ENCODE measurements around the gene ZSCAN31. TPM values are rescaled to one million over a fixed set of nuclear protein-coding genes. Genes with fewer than 3 reads are reported as not detected.
A peak's percentile ranks its signal among the peaks of the same experiment; 100 is the strongest.

ZSCAN31 gene
- total RNA-seq, 1 experiment from 2014 or later: 4.2 TPM

DNA sequence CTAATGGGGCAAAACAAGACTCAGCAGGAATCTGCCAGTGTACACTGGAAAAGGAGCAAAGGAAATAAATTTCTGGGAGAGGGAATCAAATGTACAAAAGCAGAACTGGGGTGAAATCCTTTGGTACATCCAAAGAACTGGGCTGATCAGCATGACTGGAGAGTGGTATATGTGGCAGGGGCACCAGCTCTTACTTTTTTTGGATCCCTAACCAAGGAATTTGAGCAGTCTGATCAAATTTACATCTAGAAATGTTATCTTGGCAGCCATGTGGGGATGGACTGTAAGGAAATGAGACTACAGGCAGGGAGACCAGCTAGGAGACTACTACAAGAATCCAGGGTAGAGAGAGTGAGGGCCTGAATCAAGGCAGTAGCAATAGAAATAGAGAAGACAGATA lies 1.2 kb upstream of the ZSCAN31 start:
- Histone ChIP-seq H3K4me2 (ENCODE audit: low read depth, low read length, poor library complexity, severe bottlenecking) (peak overlapping the region; percentile 79), H3K27ac (ENCODE audit: low read length) (no peak overlapping the region)

DNA sequence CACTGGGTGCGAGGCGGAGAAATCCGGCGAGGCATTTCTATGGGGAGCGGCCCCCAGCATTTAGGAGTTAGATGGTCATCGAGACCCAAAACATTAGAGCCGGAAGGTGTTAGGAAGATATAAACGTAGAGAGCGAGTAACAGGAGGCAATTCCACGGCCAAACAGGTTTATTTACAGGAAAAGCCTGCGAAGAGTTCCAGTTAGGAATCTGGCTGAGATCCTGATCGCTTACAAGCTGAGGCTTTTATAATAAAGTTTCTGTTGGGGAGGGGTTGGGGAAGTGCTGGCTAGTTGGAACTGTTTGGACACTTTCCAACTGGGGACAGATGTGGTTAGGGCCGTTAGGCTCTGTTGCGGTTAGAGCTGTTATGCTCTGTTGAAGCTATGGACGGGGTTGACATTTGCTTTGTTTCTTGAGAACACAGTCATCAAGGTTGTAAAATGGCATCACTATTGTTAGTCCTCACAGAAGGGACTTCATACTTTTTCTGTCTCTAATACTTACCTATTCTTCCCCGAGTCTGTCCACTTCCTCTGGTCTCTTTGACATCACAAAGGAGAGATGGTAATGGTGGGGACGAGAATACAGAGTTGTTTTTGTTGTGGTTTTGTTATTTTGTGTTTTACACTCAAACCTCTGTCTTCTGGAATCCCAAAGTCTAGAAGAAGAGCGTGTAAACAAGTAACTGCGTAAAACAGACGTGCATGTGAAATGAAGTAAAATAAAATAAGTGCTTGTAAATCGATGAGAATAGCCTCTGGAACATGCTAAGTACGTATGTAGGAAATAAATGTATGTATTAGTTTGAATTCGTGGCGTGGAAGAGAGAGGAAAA lies 554 bp upstream of the ZSCAN31 start:
- no peaks in the 10 kb centered on the region for H3K9me3 ChIP-seq (ENCODE audit: low read length)
- H3K4me1 ChIP-seq (ENCODE audit: low read length): peaks cover 21% of the 10 kb centered on the region
- no peaks in the 10 kb centered on the region for H3K79me2 ChIP-seq (ENCODE audit: low read length)
- peak overlapping the region; percentile 79 for H3K4me2 ChIP-seq (ENCODE audit: low read depth, low read length, poor library complexity, severe bottlenecking)
- H3K9ac ChIP-seq (ENCODE audit: low read length): peak overlapping the region; percentile 71
- no peaks in the 10 kb centered on the region for H3K9me2 ChIP-seq (replicated peaks; ENCODE audit: insufficient read depth, low read length)
- H4K20me1 ChIP-seq (ENCODE audit: insufficient read depth, low read depth, low read length): no peaks in the 10 kb centered on the region
- H3K27me3 ChIP-seq (ENCODE audit: low read length): no peaks in the 10 kb centered on the region
- peak overlapping the region; percentile 69 for H3K4me3 ChIP-seq (ENCODE audit: low read length)
- H3K36me3 ChIP-seq (ENCODE audit: insufficient read depth, low read length): no peaks in the 10 kb centered on the region
- no peak overlapping the region for H3K27ac ChIP-seq (ENCODE audit: low read length)
- DNase-seq: peak; percentile 48
- peak overlapping the region; percentile 97 for H2AFZ ChIP-seq (ENCODE audit: low read length)

More for the DNA sequence above, 1.2 kb upstream of the ZSCAN31 start:
- Histone ChIP-seq H3K9me2 (replicated peaks; ENCODE audit: insufficient read depth, low read length) (no peaks in the 10 kb centered on the region), H3K9ac (ENCODE audit: low read length) (no peak overlapping the region), H3K4me1 (ENCODE audit: low read length) (peaks cover 21% of the 10 kb centered on the region), H3K36me3 (ENCODE audit: insufficient read depth, low read length) (no peaks in the 10 kb centered on the region), H3K9me3 (ENCODE audit: low read length) (no peaks in the 10 kb centered on the region), H3K27me3 (ENCODE audit: low read length) (no peaks in the 10 kb centered on the region), H3K4me3 (ENCODE audit: low read length) (peak overlapping the region; percentile 69; the same call in 1 of the 2 replicates), H3K79me2 (ENCODE audit: low read length) (no peaks in the 10 kb centered on the region), H4K20me1 (ENCODE audit: insufficient read depth, low read depth, low read length) (no peaks in the 10 kb centered on the region), H2AFZ (ENCODE audit: low read length) (no peak overlapping the region)
- no peak for DNase-seq

DNA sequence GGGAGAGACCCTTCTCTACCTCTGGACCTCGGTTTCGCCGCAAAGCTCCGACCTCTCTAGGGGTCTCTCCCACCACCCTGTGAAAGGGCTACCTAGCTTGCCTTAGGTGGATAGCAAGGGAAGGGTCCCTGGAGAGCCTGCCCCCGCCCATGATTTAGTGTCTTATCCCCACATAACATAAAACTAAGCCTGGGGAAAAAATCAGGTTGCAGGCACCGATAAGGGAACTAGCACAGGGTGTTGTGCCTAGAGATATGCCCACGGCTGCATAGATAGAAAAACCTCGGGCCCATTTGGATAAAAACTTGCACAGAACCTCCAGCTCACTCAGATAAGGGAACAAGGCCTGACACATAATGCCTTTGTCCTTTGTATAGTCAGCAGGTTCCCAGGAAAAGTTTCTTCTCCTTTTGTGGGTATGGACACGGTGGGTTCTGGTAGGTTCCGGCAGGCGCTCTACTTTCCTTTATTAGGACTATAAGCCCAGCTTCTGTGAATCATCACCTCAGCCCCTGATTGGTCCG lies 846 bp downstream of the ZSCAN31 start:
- Histone ChIP-seq H3K9ac (ENCODE audit: low read length) (peak overlapping the region; percentile 71), H3K9me2 (replicated peaks; ENCODE audit: insufficient read depth, low read length) (no peaks in the 10 kb centered on the region), H3K27me3 (ENCODE audit: low read length) (no peaks in the 10 kb centered on the region), H3K9me3 (ENCODE audit: low read length) (no peaks in the 10 kb centered on the region), H3K4me1 (ENCODE audit: low read length) (peaks cover 21% of the 10 kb centered on the region), H3K36me3 (ENCODE audit: insufficient read depth, low read length) (no peaks in the 10 kb centered on the region), H3K79me2 (ENCODE audit: low read length) (no peaks in the 10 kb centered on the region), H3K4me3 (ENCODE audit: low read length) (peak overlapping the region; percentile 69; the same call in 1 of the 2 replicates), H4K20me1 (ENCODE audit: insufficient read depth, low read depth, low read length) (no peaks in the 10 kb centered on the region), H3K4me2 (ENCODE audit: low read depth, low read length, poor library complexity, severe bottlenecking) (peak overlapping the region; percentile 79), H3K27ac (ENCODE audit: low read length) (no peak overlapping the region), H2AFZ (ENCODE audit: low read length) (peak overlapping the region; percentile 97; the same call in 1 of the 2 replicates)
- DNase-seq: no peak

DNA sequence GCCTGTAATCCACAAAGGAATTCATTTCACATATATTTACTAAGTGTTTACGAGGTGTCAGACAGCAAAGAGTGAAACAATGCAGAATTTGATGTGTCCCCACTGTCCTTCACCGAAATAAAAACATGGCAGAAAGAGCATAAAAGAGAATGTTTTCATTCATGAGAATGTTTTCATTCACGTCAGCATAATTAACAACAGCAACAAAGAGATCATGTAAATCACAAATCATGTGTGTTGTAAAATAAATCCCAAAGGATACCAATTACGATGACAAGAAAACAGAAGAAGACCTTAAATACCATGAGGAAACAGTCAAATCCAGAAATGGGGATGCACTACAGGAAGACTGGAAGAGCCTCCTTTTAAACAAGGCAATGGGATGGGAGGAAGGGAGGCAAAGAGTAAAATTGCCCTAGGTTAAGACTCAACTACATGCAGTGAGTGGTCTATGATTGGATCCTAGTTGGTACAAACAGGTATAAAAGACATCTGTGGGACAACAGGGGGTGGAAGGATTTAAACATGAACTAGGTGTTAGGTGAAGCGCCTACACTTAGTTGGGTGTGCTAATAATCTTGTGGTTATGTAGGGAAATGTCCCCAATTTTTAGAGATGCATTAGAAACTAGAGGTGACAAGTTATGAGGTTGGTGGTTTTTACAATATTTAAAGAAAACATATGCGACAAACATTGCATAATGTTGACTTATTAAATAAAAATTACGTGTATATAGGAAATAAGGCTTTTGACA lies 1.5 kb downstream of the ZSCAN31 start:
- no peaks in the 10 kb centered on the region for H3K79me2 ChIP-seq (ENCODE audit: low read length)
- H4K20me1 ChIP-seq (ENCODE audit: insufficient read depth, low read depth, low read length): no peaks in the 10 kb centered on the region
- no peak for DNase-seq
- 0 out of 2 replicates have a peak, but pooled peaks cover under 1% of the 10 kb centered on the region for H3K9me3 ChIP-seq (ENCODE audit: low read length)
- H3K27me3 ChIP-seq (ENCODE audit: low read length): no peaks in the 10 kb centered on the region
- H3K4me1 ChIP-seq (ENCODE audit: low read length): peaks cover 21% of the 10 kb centered on the region
- no peak overlapping the region for H3K27ac ChIP-seq (ENCODE audit: low read length)
- H3K9me2 ChIP-seq (replicated peaks; ENCODE audit: insufficient read depth, low read length): no peaks in the 10 kb centered on the region
- H2AFZ ChIP-seq (ENCODE audit: low read length): no peak overlapping the region
- no peak overlapping the region for H3K9ac ChIP-seq (ENCODE audit: low read length)
- H3K4me3 ChIP-seq (ENCODE audit: low read length): no peak overlapping the region
- H3K4me2 ChIP-seq (ENCODE audit: low read depth, low read length, poor library complexity, severe bottlenecking): peak overlapping the region; percentile 79
- H3K36me3 ChIP-seq (ENCODE audit: insufficient read depth, low read length): no peaks in the 10 kb centered on the region

DNA sequence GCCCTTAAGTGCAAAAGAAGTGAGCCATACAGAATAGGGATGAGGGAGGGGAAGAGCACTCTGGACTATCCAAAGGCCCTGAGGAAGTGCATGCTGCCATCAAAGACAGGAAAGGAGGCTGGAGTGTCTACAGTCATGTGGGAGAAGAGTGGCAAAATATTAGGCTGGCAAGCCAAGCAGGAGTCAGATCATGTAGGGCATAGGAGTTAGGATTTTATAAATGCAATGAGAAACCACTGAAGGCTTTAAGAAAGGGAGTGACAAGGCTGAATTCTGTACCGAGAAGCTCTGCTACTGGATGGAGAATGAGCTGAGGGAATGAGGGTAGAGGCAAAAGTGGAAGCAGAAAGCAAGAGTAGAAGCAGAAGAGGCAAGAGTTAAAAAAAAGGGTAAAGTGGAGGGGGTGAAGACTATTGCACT lies 2.3 kb downstream of the ZSCAN31 start:
- no peaks in the 10 kb centered on the region for H4K20me1 ChIP-seq (ENCODE audit: insufficient read depth, low read depth, low read length)
- H3K4me1 ChIP-seq (ENCODE audit: low read length): peaks cover 21% of the 10 kb centered on the region
- H3K27me3 ChIP-seq (ENCODE audit: low read length): no peaks in the 10 kb centered on the region
- H3K4me2 ChIP-seq (ENCODE audit: low read depth, low read length, poor library complexity, severe bottlenecking): no peak overlapping the region
- H2AFZ ChIP-seq (ENCODE audit: low read length): no peak overlapping the region
- H3K9ac ChIP-seq (ENCODE audit: low read length): no peak overlapping the region
- H3K4me3 ChIP-seq (ENCODE audit: low read length): no peak overlapping the region
- H3K79me2 ChIP-seq (ENCODE audit: low read length): no peaks in the 10 kb centered on the region
- H3K36me3 ChIP-seq (ENCODE audit: insufficient read depth, low read length): no peaks in the 10 kb centered on the region
- no peak overlapping the region for H3K27ac ChIP-seq (ENCODE audit: low read length)
- DNase-seq: no peak
- H3K9me2 ChIP-seq (replicated peaks; ENCODE audit: insufficient read depth, low read length): no peaks in the 10 kb centered on the region
- peaks cover 7% of the 10 kb centered on the region; the same call in 1 of the 2 replicates for H3K9me3 ChIP-seq (ENCODE audit: low read length)

DNA sequence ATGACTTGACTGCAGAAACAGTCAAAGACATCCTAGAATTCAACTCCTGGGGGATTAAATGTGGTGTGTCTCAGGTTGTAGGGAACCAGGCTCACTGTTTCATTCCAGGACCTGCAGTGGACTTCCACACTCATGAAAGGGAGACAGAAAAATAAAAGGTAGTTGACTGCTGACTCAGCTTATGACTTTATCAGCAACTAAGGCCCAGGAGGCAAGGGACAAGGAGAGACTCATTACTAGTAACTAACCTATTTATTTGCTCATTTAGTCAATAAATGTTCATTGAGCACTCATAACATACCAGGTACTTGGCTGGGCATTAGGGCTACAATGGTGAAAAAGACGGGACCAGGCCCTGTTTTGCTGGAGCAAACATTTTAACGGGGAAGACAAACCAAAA lies 2.9 kb downstream of the ZSCAN31 start:
- H2AFZ ChIP-seq (ENCODE audit: low read length): no peak overlapping the region

DNA sequence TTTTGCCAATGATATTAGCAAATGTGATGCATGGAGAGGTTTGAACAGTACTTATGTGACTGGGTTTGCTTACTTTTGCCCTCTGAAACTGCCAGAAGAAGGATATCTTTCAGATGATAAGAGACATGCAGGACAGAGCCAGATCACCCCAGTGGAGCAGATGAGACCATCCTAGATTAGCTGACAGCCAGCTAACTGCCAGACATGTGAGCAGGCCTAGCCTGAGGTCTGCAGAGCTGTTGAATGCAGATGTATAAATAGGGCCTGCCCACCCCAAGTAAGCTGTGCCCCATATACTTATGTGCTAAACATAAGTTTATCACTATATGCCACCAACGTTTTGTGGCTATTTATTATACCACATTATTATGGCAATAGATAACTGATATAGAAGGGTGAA lies 5.9 kb downstream of the ZSCAN31 start:
- Histone ChIP-seq H3K4me2 (ENCODE audit: low read depth, low read length, poor library complexity, severe bottlenecking) (no peak overlapping the region), H3K27me3 (ENCODE audit: low read length) (no peaks in the 10 kb centered on the region), H3K79me2 (ENCODE audit: low read length) (no peaks in the 10 kb centered on the region), H4K20me1 (ENCODE audit: insufficient read depth, low read depth, low read length) (no peaks in the 10 kb centered on the region), H3K9ac (ENCODE audit: low read length) (no peak overlapping the region), H3K27ac (ENCODE audit: low read length) (no peak overlapping the region), H3K4me3 (ENCODE audit: low read length) (no peak overlapping the region), H3K9me2 (replicated peaks; ENCODE audit: insufficient read depth, low read length) (no peaks in the 10 kb centered on the region), H3K36me3 (ENCODE audit: insufficient read depth, low read length) (no peaks in the 10 kb centered on the region; the same call in 1 of the 2 replicates), H3K9me3 (ENCODE audit: low read length) (peaks cover 26% of the 10 kb centered on the region), H2AFZ (ENCODE audit: low read length) (no peak overlapping the region), H3K4me1 (ENCODE audit: low read length) (peaks cover 2% of the 10 kb centered on the region; the same call in 1 of the 2 replicates)
- no peak for DNase-seq

More for the DNA sequence above, 2.9 kb downstream of the ZSCAN31 start:
- Histone ChIP-seq H3K79me2 (ENCODE audit: low read length) (no peaks in the 10 kb centered on the region), H3K27me3 (ENCODE audit: low read length) (no peaks in the 10 kb centered on the region), H3K36me3 (ENCODE audit: insufficient read depth, low read length) (no peaks in the 10 kb centered on the region), H3K9me3 (ENCODE audit: low read length) (peaks cover 7% of the 10 kb centered on the region; the same call in 1 of the 2 replicates), H3K4me1 (ENCODE audit: low read length) (peaks cover 21% of the 10 kb centered on the region), H3K4me2 (ENCODE audit: low read depth, low read length, poor library complexity, severe bottlenecking) (no peak overlapping the region), H3K9me2 (replicated peaks; ENCODE audit: insufficient read depth, low read length) (no peaks in the 10 kb centered on the region), H4K20me1 (ENCODE audit: insufficient read depth, low read depth, low read length) (no peaks in the 10 kb centered on the region), H3K9ac (ENCODE audit: low read length) (no peak overlapping the region), H3K27ac (ENCODE audit: low read length) (no peak overlapping the region), H3K4me3 (ENCODE audit: low read length) (no peak overlapping the region)
- DNase-seq: no peak
